HepG2 (cell line): ENCODE measurements around the gene MS4A10. TPM values are rescaled to one million over a fixed set of nuclear protein-coding genes. Genes with fewer than 3 reads are reported as not detected.

Experiments used
- ATAC-seq: fragments of 200-7000 bp; cut with Tn5 transposase; 3 replicates; pipeline ENCODE4 v1.9.1; 2020; ENCODE audit warnings: mild to moderate bottlenecking, moderate library complexity
- BruUV-seq: library from RNA; stranded (reverse); fragments of 400-500 nt; replicated peaks from 2 replicates; lab custom pipeline; 2021; lab: Mats Ljungman, UMichigan
- CTCF ChIA-PET: fragments of 300-600 bp; formaldehyde crosslinking; extraction: SDS; loops from one replicate; lab custom pipeline; 2021; ENCODE audit warnings: low total read pairs, inconsistent platforms, low intra/inter-chr PET ratio; lab: Yijun Ruan, JAX
- POLR2A ChIA-PET: fragments of 350-600 bp; sonication (Branson Sonifier 250); formaldehyde crosslinking; loops from one replicate; lab custom pipeline; 2020; ENCODE audit warnings: antibody characterized with exemption, inconsistent platforms; lab: Yijun Ruan, JAX
- DNase-seq: peaks from one replicate; pipeline ENCODE4 v3.0.0-alpha.2; 2015; ENCODE audit warnings: low spot score
- FAIRE-seq: peaks from 3 replicates; lab custom pipeline; 2011; peaks lifted over from hg19 to GRCh38; lab: Jason Lieb, UNC
- H2AFZ ChIP-seq: one replicate; pipeline ENCODE4 v1.6.1; 2011; ENCODE audit warnings: low read length, inconsistent platforms
- H3K27ac ChIP-seq: fragments of 300-600 bp; 3 replicates; pipeline ENCODE4 v1.8.0; 2011; ENCODE audit warnings: mixed run types, mild to moderate bottlenecking, mixed read lengths, low read length, inconsistent platforms; ENCODE audit not compliant: insufficient read depth; ENCODE audit errors: extremely low read length
- H3K27me3 ChIP-seq, 2 experiments: fragments of 200-600 bp in 1 of 2; 2 replicates in 1 of 2; 3 replicates in 1 of 2; pipeline versions ENCODE4 v1.6.0 to v1.8.0; 2011; ENCODE audit warnings: low read length in 2 of 2, mild to moderate bottlenecking in 2 of 2, moderate library complexity in 2 of 2, inconsistent platforms in 1 of 2; ENCODE audit not compliant: insufficient read depth in 2 of 2, control insufficient read depth in 1 of 2
- H3K36me3 ChIP-seq, 2 experiments: fragments of 200-600 bp in 1 of 2; replicated peaks in 1 of 2; 2 replicates in 1 of 2; 3 replicates in 1 of 2; pipeline versions ENCODE4 v1.5.1 to v1.8.0; 2011; ENCODE audit warnings: low read length in 2 of 2, inconsistent platforms in 1 of 2; ENCODE audit not compliant: insufficient read depth in 2 of 2, control insufficient read depth in 1 of 2
- H3K4me1 ChIP-seq: 2 replicates; pipeline ENCODE4 v1.5.1; 2012; ENCODE audit warnings: low read length, inconsistent platforms; ENCODE audit not compliant: insufficient read depth
- H3K4me2 ChIP-seq: 2 replicates; pipeline ENCODE4 v1.6.0; 2011; ENCODE audit warnings: low read depth, low read length, inconsistent platforms
- H3K4me3 ChIP-seq, 3 experiments: fragments of 200-600 bp in 1 of 3; sonication (generic), shearing (Covaris generic) in 1 of 3; replicated peaks in 1 of 3; 2 replicates each; pipeline ENCODE4 v1.5.1; 2011 to 2016; ENCODE audit warnings: low read length in 3 of 3, inconsistent platforms in 2 of 3, low read depth in 2 of 3, mild to moderate bottlenecking in 2 of 3, control low read depth in 1 of 3, mixed read lengths in 1 of 3; ENCODE audit not compliant: insufficient read depth in 1 of 3
- H3K79me2 ChIP-seq: one replicate; pipeline ENCODE4 v1.6.1; 2011; ENCODE audit warnings: low read length, inconsistent platforms; ENCODE audit not compliant: insufficient read depth
- H3K9ac ChIP-seq: 2 replicates; pipeline ENCODE4 v1.6.0; 2011; ENCODE audit warnings: mild to moderate bottlenecking, low read depth, low read length, inconsistent platforms; ENCODE audit not compliant: insufficient read depth
- H3K9me3 ChIP-seq: 2 replicates; pipeline ENCODE4 v1.5.1; 2012; ENCODE audit warnings: mild to moderate bottlenecking, low read length
- H4K20me1 ChIP-seq: 2 replicates; pipeline ENCODE4 v1.6.0; 2011; ENCODE audit warnings: inconsistent platforms, mild to moderate bottlenecking, low read length, moderate library complexity; ENCODE audit not compliant: insufficient read depth
- FOXA3 ChIP-seq: IDR thresholded peaks from 2 replicates; pipeline ENCODE4 v1.6.1; 2016; ENCODE audit warnings: missing genetic modification reagents, missing compliant biosample characterization
- FOXC1 ChIP-seq: sonication (generic); formaldehyde crosslinking; IDR thresholded peaks from 2 replicates; pipeline ENCODE4 v1.8.0; 2022; ENCODE audit warnings: mild to moderate bottlenecking, missing genetic modification reagents, borderline replicate concordance
- FUBP1 ChIP-seq: sonication (generic); formaldehyde crosslinking; IDR thresholded peaks from 2 replicates; pipeline ENCODE4 v1.5.1; 2020; ENCODE audit warnings: missing genetic modification reagents, mild to moderate bottlenecking, borderline replicate concordance
- NAIF1 ChIP-seq: sonication (generic); formaldehyde crosslinking; IDR thresholded peaks from 2 replicates; pipeline ENCODE4 v1.5.0; 2020; ENCODE audit warnings: mild to moderate bottlenecking, missing genetic modification reagents, borderline replicate concordance
- ONECUT2 ChIP-seq: sonication (generic); formaldehyde crosslinking; IDR thresholded peaks from 2 replicates; pipeline ENCODE4 v1.4.0; 2020; ENCODE audit warnings: missing genetic modification reagents
- PPARG ChIP-seq: conservative IDR thresholded peaks from 2 replicates; pipeline ENCODE4 v1.6.1; 2016; ENCODE audit warnings: missing biosample characterization, missing genetic modification reagents
- SMAD3 ChIP-seq: sonication (generic); formaldehyde crosslinking; IDR thresholded peaks from 2 replicates; pipeline ENCODE4 v1.4.0; 2020; ENCODE audit warnings: missing genetic modification reagents
- SP2 ChIP-seq: sonication (generic); formaldehyde crosslinking; IDR thresholded peaks from 2 replicates; pipeline ENCODE4 v1.5.1; 2020; ENCODE audit warnings: mild to moderate bottlenecking, missing genetic modification reagents
- TAF1 ChIP-seq: sonication (generic); formaldehyde crosslinking; IDR thresholded peaks from 2 replicates; pipeline ENCODE4 v1.4.0; 2020; ENCODE audit warnings: missing genetic modification reagents
- TBX2 ChIP-seq: sonication (generic); formaldehyde crosslinking; IDR thresholded peaks from 2 replicates; pipeline ENCODE4 v1.5.0; 2020; ENCODE audit warnings: missing genetic modification reagents, mild to moderate bottlenecking, borderline replicate concordance
- THAP11 ChIP-seq: IDR thresholded peaks from 2 replicates; pipeline ENCODE4 v1.6.1; 2016; ENCODE audit warnings: missing biosample characterization, missing genetic modification reagents
- TRAFD1 ChIP-seq: sonication (generic); formaldehyde crosslinking; IDR thresholded peaks from 2 replicates; pipeline ENCODE4 v1.5.1; 2020; ENCODE audit warnings: missing genetic modification reagents, mild to moderate bottlenecking, borderline replicate concordance
- ZBTB34 ChIP-seq: sonication (generic); formaldehyde crosslinking; IDR thresholded peaks from 2 replicates; pipeline ENCODE4 v1.8.0; 2022; ENCODE audit warnings: mild to moderate bottlenecking, missing genetic modification reagents
- ZBTB49 ChIP-seq: sonication (generic); formaldehyde crosslinking; IDR thresholded peaks from 2 replicates; pipeline ENCODE4 v1.4.0; 2020; ENCODE audit warnings: missing genetic modification reagents, borderline replicate concordance
- ZNF17 ChIP-seq: sonication (generic); formaldehyde crosslinking; IDR thresholded peaks from 2 replicates; pipeline ENCODE4 v1.5.0; 2020; ENCODE audit warnings: mild to moderate bottlenecking, missing genetic modification reagents
- ZNF180 ChIP-seq: sonication (generic); formaldehyde crosslinking; IDR thresholded peaks from 2 replicates; pipeline ENCODE4 v1.4.0; 2020; ENCODE audit warnings: low read depth, missing genetic modification reagents, borderline replicate concordance
- ZNF282 ChIP-seq: fragments of 450-650 bp; IDR thresholded peaks from 2 replicates; pipeline ENCODE4 v1.6.1; 2018; ENCODE audit not compliant: partially characterized antibody
- ZNF335 ChIP-seq: sonication (generic); formaldehyde crosslinking; IDR thresholded peaks from 2 replicates; pipeline ENCODE4 v1.4.0; 2020; ENCODE audit warnings: missing genetic modification reagents
- ZNF713 ChIP-seq: sonication (generic); formaldehyde crosslinking; IDR thresholded peaks from 2 replicates; pipeline ENCODE4 v1.4.0; 2020; ENCODE audit warnings: mild to moderate bottlenecking, missing genetic modification reagents
- WGBS: methylation state at CpG from one replicate; pipeline ENCODE4 v1.1.6; 2017; ENCODE audit warnings: low lambda C conversion rate; 5-methylcytosine and 5-hydroxymethylcytosine counted together
- in situ Hi-C: cut with HindIII; loops from 2 replicates; pipeline ENCODE4 v1.10.0; 2017; ENCODE audit warnings: low pct_unique_long_range_greater_than_20kb; ENCODE audit not compliant: extremely low pct_ligation_motif_present
- intact Hi-C: fragments of 100-400 bp; cut with micrococcal nuclease; formaldehyde crosslinking; loops from one replicate; pipeline ENCODE4 v1.10.0; 2022; ENCODE audit not compliant: unreplicated experiment
- polyA plus RNA-seq, 8 experiments: library from polyadenylated mRNA; depleted of rRNA in 3 of 8; stranded (reverse) in 7 of 8; unstranded in 1 of 8; fragments of >200 nt; fragmentation: Illumina TruSeq in 4 of 8; extraction: Trizol in 4 of 8; gene quantifications; 2 replicates each; pipeline versions ENCODE4 v1.2.1 to v1.2.3, GENCODE V29; 2011 to 2016; ENCODE audit warnings: low read depth in 4 of 8, missing spikeins in 1 of 8, mixed read lengths in 1 of 8; ENCODE audit not compliant: insufficient read depth in 1 of 8
- total RNA-seq, 5 experiments: library from RNA; depleted of rRNA; stranded (reverse); fragments of >200 nt; fragmentation: Illumina TruSeq; extraction: Trizol; gene quantifications; 2 replicates each; pipeline ENCODE4 v1.2.3, GENCODE V29; 2016; ENCODE audit warnings: low read depth in 1 of 5

Gene MS4A10
- total and polyA plus RNA-seq, 2 of the 13 experiments (the other 11 are each of a cell fraction or from before 2014, with no cell fraction given), result not detected

GRCh38 chr11:60777106-60777505 is 8.0 kb upstream of the MS4A10 start:
- no TSS peak for BruUV-seq
- H3K9me3 ChIP-seq, result no peaks in the 10 kb centered on the region
- 0% methylated on average over 4 of the region's 4 CpGs for WGBS
- peaks cover 0 to 20% of the 10 kb centered on the region in 2 experiments; a peak in 1 of 5 replicates for H3K27me3 ChIP-seq
- intact Hi-C loops, result loop anchor here (5.0 kb wide), 1 partner anchor 110 kb away; no protein-coding TSS in a partner anchor
- ChIA-PET CTCF (no interaction called here), POLR2A (no interaction called here)
- no peaks in the 10 kb centered on the region for H3K79me2 ChIP-seq
- H2AFZ ChIP-seq, result no peak overlapping the region
- no peak for FAIRE-seq
- H3K9ac ChIP-seq, result no peak overlapping the region
- TF ChIP-seq ZNF713 (CRISPR knock-in tag), result no peak
- TF ChIP-seq ZNF282, result no peak
- no peak for TF ChIP-seq ZBTB34 (CRISPR knock-in tag)
- no peak for TF ChIP-seq ZNF180 (CRISPR knock-in tag)
- no peak for TF ChIP-seq SMAD3 (CRISPR knock-in tag)
- TF ChIP-seq ZNF17, result no peak
- no peak for TF ChIP-seq ONECUT2 (CRISPR knock-in tag)
- TF ChIP-seq FOXC1 (CRISPR knock-in tag), result no peak
- no peak for TF ChIP-seq ZBTB49 (CRISPR knock-in tag)
- TF ChIP-seq THAP11 (CRISPR knock-in tag), result no peak
- no peak for TF ChIP-seq FOXA3 (CRISPR knock-in tag)
- TF ChIP-seq TAF1 (CRISPR knock-in tag), result no peak
- TF ChIP-seq ZNF335, result no peak
- no peak for TF ChIP-seq TRAFD1 (CRISPR knock-in tag)
- no peak for TF ChIP-seq PPARG (CRISPR knock-in tag)
- no peak for TF ChIP-seq FUBP1 (CRISPR knock-in tag)
- TF ChIP-seq NAIF1 (CRISPR knock-in tag), result no peak
- no peak for TF ChIP-seq SP2 (CRISPR knock-in tag)
- TF ChIP-seq TBX2 (CRISPR knock-in tag), result no peak
- H3K4me2 ChIP-seq, result no peak overlapping the region
- no peak overlapping the region for H3K27ac ChIP-seq
- in situ Hi-C loops, result no loop called here
- H3K4me3 ChIP-seq, result no peak overlapping the region
- DNase-seq, result no peak
- H3K4me1 ChIP-seq, result no peaks in the 10 kb centered on the region
- no peaks in the 10 kb centered on the region for H3K36me3 ChIP-seq
- H4K20me1 ChIP-seq, result no peaks in the 10 kb centered on the region
- no peak for ATAC-seq
